Cardiac fibroblast (primary cell): ENCODE measurements around the gene FOLR2.
A peak's percentile ranks its signal among the peaks of the same experiment; 100 is the strongest.

Experiments used
- DNase-seq, 2 donors: peaks; one replicate each; pipeline versions ENCODE4 v3.0.0 to v3.0.0-alpha.2; 2010; ENCODE audit warnings: low read depth in 2 of 2
- H3K4me3 ChIP-seq, 2 donors: replicated peaks in 1 of 2; 1 replicate in 1 of 2; 2 replicates in 1 of 2; pipeline ENCODE4 v1.5.1; 2011; ENCODE audit warnings: low read depth in 2 of 2, low read length in 2 of 2, mild to moderate bottlenecking in 2 of 2, moderate library complexity in 1 of 2
- CTCF ChIP-seq: IDR thresholded peaks from one replicate; pipeline ENCODE4 v1.5.1; 2011; ENCODE audit warnings: low read depth, mild to moderate bottlenecking, low read length, inconsistent platforms

Gene FOLR2

GRCh38 chr11:72217841-72218240 is 1.2 kb downstream of the FOLR2 start:
- TF ChIP-seq CTCF, result no peak
- no peak overlapping the region for H3K4me3 ChIP-seq
- no peak for DNase-seq

- no peak for DNase-seq
- H3K4me3 ChIP-seq, result no peak overlapping the region
- no peak for TF ChIP-seq CTCF
Observed at GRCh38 chr11:72218251-72218745, 1.7 kb downstream of the FOLR2 start.

GRCh38 chr11:72220696-72221363 is 4.2 kb downstream of the FOLR2 start:
- H3K4me3 ChIP-seq, result no peak overlapping the region
- DNase-seq, result no peak
- no peak for TF ChIP-seq CTCF

- no peak for TF ChIP-seq CTCF
- no peak overlapping the region for H3K4me3 ChIP-seq
- no peak for DNase-seq
Observed at GRCh38 chr11:72221386-72222075, 4.9 kb downstream of the FOLR2 start.

- no peak for DNase-seq
- TF ChIP-seq CTCF, result no peak
- H3K4me3 ChIP-seq, result peak overlapping the region; percentile 71 to 96
Observed at GRCh38 chr11:72222106-72222891, 5.7 kb downstream of the FOLR2 start.

- peak; percentile 89 to 96 for DNase-seq
Observed at GRCh38 chr11:72222907-72223614, 6.5 kb downstream of the FOLR2 start.

More at GRCh38 chr11:72222907-72223614, 6.5 kb downstream of the FOLR2 start:
- peak; percentile 19 for TF ChIP-seq CTCF
- peak overlapping the region; percentile 71 to 96 for H3K4me3 ChIP-seq
